Neuronal stem cell (in vitro differentiated cells): ENCODE results near the gene RMDN3.

ENCODE experiments used
- DNase-seq: peaks from one replicate; pipeline ENCODE4 v3.0.0-alpha.2; 2013; ENCODE audit warnings: low spot score
- H2AFZ ChIP-seq: one replicate; pipeline ENCODE4 v1.6.1; 2013; ENCODE audit warnings: mild to moderate bottlenecking, low read length, inconsistent platforms
- H2AK5ac ChIP-seq: 2 replicates; pipeline ENCODE4 v1.6.1; 2013; ENCODE audit warnings: low read depth, mild to moderate bottlenecking, inconsistent platforms, low read length, moderate library complexity, mixed read lengths
- H2BK120ac ChIP-seq: 2 replicates; pipeline ENCODE4 v1.6.1; 2013; ENCODE audit warnings: low read depth, mild to moderate bottlenecking, inconsistent platforms, low read length, moderate library complexity, mixed read lengths
- H2BK12ac ChIP-seq: one replicate; pipeline ENCODE4 v1.6.1; 2013; ENCODE audit warnings: low read length, inconsistent platforms
- H2BK15ac ChIP-seq: 2 replicates; pipeline ENCODE4 v1.6.1; 2013; ENCODE audit warnings: mild to moderate bottlenecking, low read length, inconsistent platforms, mixed read lengths
- H2BK5ac ChIP-seq: one replicate; pipeline ENCODE4 v1.6.1; 2013; ENCODE audit warnings: inconsistent platforms, mild to moderate bottlenecking, low read length, moderate library complexity
- H3K14ac ChIP-seq: one replicate; pipeline ENCODE4 v1.6.1; 2013; ENCODE audit warnings: low read length, inconsistent platforms
- H3K18ac ChIP-seq: 2 replicates; pipeline ENCODE4 v1.6.1; 2013; ENCODE audit warnings: low read length, inconsistent platforms
- H3K23ac ChIP-seq: 2 replicates; pipeline ENCODE4 v1.6.1; 2013; ENCODE audit warnings: low read depth, mild to moderate bottlenecking, mixed read lengths, low read length, inconsistent platforms; ENCODE audit not compliant: poor library complexity
- H3K27ac ChIP-seq: replicated peaks from 3 replicates; pipeline ENCODE4 v1.5.1; 2013; ENCODE audit warnings: low read length, inconsistent platforms
- H3K27me3 ChIP-seq, 3 experiments: 2 replicates each; pipeline ENCODE4 v1.6.1; 2013; ENCODE audit warnings: low read length in 3 of 3, mild to moderate bottlenecking in 2 of 3, inconsistent platforms in 1 of 3, low read depth in 1 of 3, mixed read lengths in 1 of 3, moderate library complexity in 1 of 3; ENCODE audit not compliant: control insufficient read depth in 3 of 3, insufficient read depth in 3 of 3
- H3K36me3 ChIP-seq, 2 donors: replicated peaks in 1 of 2; 2 replicates each; pipeline ENCODE4 v1.6.1; 2013; ENCODE audit warnings: low read length in 2 of 2; ENCODE audit not compliant: control insufficient read depth in 2 of 2, insufficient read depth in 2 of 2
- H3K4ac ChIP-seq: 2 replicates; pipeline ENCODE4 v1.6.1; 2013; ENCODE audit warnings: inconsistent platforms, mild to moderate bottlenecking, low read length, moderate library complexity
- H3K4me1 ChIP-seq, 2 donors: 1 replicate in 1 of 2; 2 replicates in 1 of 2; pipeline ENCODE4 v1.6.1; 2013; ENCODE audit warnings: low read length in 2 of 2, low read depth in 1 of 2; ENCODE audit not compliant: control insufficient read depth in 2 of 2, insufficient read depth in 1 of 2
- H3K4me2 ChIP-seq: one replicate; pipeline ENCODE4 v1.6.1; 2013; ENCODE audit warnings: mild to moderate bottlenecking, low read length, inconsistent platforms; ENCODE audit not compliant: insufficient read depth, poor library complexity, severe bottlenecking
- H3K4me3 ChIP-seq, 2 donors: 2 replicates each; pipeline ENCODE4 v1.5.1; 2013; ENCODE audit warnings: low read length in 2 of 2, mild to moderate bottlenecking in 2 of 2, inconsistent platforms in 1 of 2, moderate library complexity in 1 of 2
- H3K79me1 ChIP-seq: one replicate; pipeline ENCODE4 v1.6.1; 2013; ENCODE audit warnings: low read depth, mild to moderate bottlenecking, inconsistent platforms, low read length, moderate library complexity
- H3K9ac ChIP-seq: one replicate; pipeline ENCODE4 v1.6.1; 2013; ENCODE audit warnings: mild to moderate bottlenecking, low read depth, low read length, inconsistent platforms; ENCODE audit not compliant: poor library complexity
- H3K9me3 ChIP-seq, 2 donors: replicated peaks in 1 of 2; 2 replicates each; pipeline versions ENCODE3 to v1.6.1; 2013; ENCODE audit warnings: low read length in 2 of 2, mild to moderate bottlenecking in 2 of 2, inconsistent platforms in 1 of 2, low read depth in 1 of 2, mixed read lengths in 1 of 2, moderate library complexity in 1 of 2; ENCODE audit not compliant: control insufficient read depth in 2 of 2, insufficient read depth in 1 of 2
- H4K8ac ChIP-seq: one replicate; pipeline ENCODE4 v1.6.1; 2013; ENCODE audit warnings: low read depth, mild to moderate bottlenecking, inconsistent platforms, low read length, moderate library complexity
- H4K91ac ChIP-seq: one replicate; pipeline ENCODE4 v1.6.1; 2013; ENCODE audit warnings: low read length, low read depth, mild to moderate bottlenecking, inconsistent platforms; ENCODE audit not compliant: poor library complexity
- WGBS, 2 donors: extraction: QIAGEN DNeasy Blood & Tissue Kit; methylation state at CpG; one replicate each; pipeline ENCODE4 v1.1.7; 2013; ENCODE audit warnings: missing lambda C conversion rate in 2 of 2, mixed read lengths in 1 of 2; ENCODE audit not compliant: insufficient read length in 2 of 2, insufficient replicate concordance in 1 of 2; ENCODE audit errors: extremely low coverage in 2 of 2; 5-methylcytosine and 5-hydroxymethylcytosine counted together

The RMDN3 gene

DNA sequence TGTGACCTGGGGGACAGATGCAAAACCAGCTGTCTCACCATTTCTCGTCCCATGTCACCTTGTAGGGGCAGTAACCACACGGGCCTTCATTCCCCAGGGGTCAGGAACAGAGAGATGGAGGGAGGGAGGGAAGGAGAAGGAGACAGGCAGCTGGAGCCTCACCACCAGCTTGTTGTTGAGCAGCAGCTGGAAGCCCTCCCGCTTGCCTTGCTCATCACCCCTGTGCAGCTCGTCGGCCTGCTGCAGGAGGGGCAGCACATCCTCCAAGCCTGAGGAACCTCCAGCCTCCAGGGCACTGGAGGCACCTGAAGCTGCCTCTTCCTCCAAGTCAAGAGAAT, 10.3 kb downstream of the RMDN3 start:
- Histone ChIP-seq H2BK5ac (no peak overlapping the region), H3K4ac (no peak overlapping the region), H3K14ac (no peak overlapping the region), H2AFZ (no peak overlapping the region), H4K8ac (no peak overlapping the region), H3K9me3 (no peaks in the 10 kb centered on the region), H2BK12ac (no peak overlapping the region), H3K18ac (no peak overlapping the region), H3K4me1 (peaks cover 3 to 5% of the 10 kb centered on the region in 2 donors), H3K27ac (no peak overlapping the region), H4K91ac (no peak overlapping the region), H3K23ac (no peak overlapping the region), H3K9ac (peak overlapping the region; percentile 81), H2BK15ac (no peak overlapping the region), H3K36me3 (peaks cover 21 to 81% of the 10 kb centered on the region in 2 donors), H3K79me1 (no peaks in the 10 kb centered on the region), H2AK5ac (no peak overlapping the region), H2BK120ac (no peak overlapping the region), H3K27me3 (no peaks in the 10 kb centered on the region), H3K4me3 (no peak overlapping the region), H3K4me2 (no peak overlapping the region)
- no CpG with 5 or more reads among the region's 5 CpGs for WGBS, 2 donors
- DNase-seq = no peak

- Histone ChIP-seq H3K9me3 (no peaks in the 10 kb centered on the region), H2BK120ac (no peak overlapping the region), H3K27ac (no peak overlapping the region), H2AFZ (no peak overlapping the region), H2BK15ac (no peak overlapping the region), H2AK5ac (no peak overlapping the region), H3K18ac (no peak overlapping the region), H3K14ac (no peak overlapping the region), H3K27me3 (no peaks in the 10 kb centered on the region), H3K9ac (peak overlapping the region; percentile 54), H3K4me1 (peaks cover 3 to 5% of the 10 kb centered on the region in 2 donors), H3K79me1 (no peaks in the 10 kb centered on the region), H2BK5ac (no peak overlapping the region), H2BK12ac (no peak overlapping the region), H3K4me2 (no peak overlapping the region), H4K91ac (no peak overlapping the region), H4K8ac (no peak overlapping the region), H3K36me3 (peaks cover 26 to 81% of the 10 kb centered on the region in 2 donors), H3K4me3 (no peak overlapping the region), H3K23ac (peak overlapping the region; percentile 74), H3K4ac (no peak overlapping the region)
- WGBS, 2 donors = no CpG with 5 or more reads among the region's 12 CpGs
- DNase-seq = no peak
These were observed 10.9 kb downstream of the RMDN3 start for GRCh38 chr15:40743921-40744814.

GRCh38 chr15:40743485-40743901, 11.6 kb downstream of the RMDN3 start:
- Histone ChIP-seq H3K79me1 (no peaks in the 10 kb centered on the region), H3K14ac (no peak overlapping the region), H3K4me2 (no peak overlapping the region), H3K27ac (no peak overlapping the region), H4K8ac (no peak overlapping the region), H2BK5ac (no peak overlapping the region), H2AFZ (no peak overlapping the region), H3K4me3 (no peak overlapping the region), H3K18ac (no peak overlapping the region), H3K4me1 (peaks cover 3 to 5% of the 10 kb centered on the region in 2 donors), H3K4ac (no peak overlapping the region), H3K9ac (no peak overlapping the region), H2BK15ac (no peak overlapping the region), H4K91ac (no peak overlapping the region), H3K27me3 (no peaks in the 10 kb centered on the region), H2AK5ac (no peak overlapping the region), H3K9me3 (no peaks in the 10 kb centered on the region), H3K23ac (no peak overlapping the region), H3K36me3 (peaks cover 29 to 83% of the 10 kb centered on the region in 2 donors), H2BK120ac (no peak overlapping the region), H2BK12ac (no peak overlapping the region)
- WGBS, 2 donors = no CpG with 5 or more reads among the region's 2 CpGs
- no peak for DNase-seq

GRCh38 chr15:40739854-40740253, 15.2 kb downstream of the RMDN3 start:
- no peak overlapping the region for H3K4me2 ChIP-seq
- H4K8ac ChIP-seq = no peak overlapping the region
- H3K27me3 ChIP-seq = no peaks in the 10 kb centered on the region
- no peak overlapping the region for H2BK15ac ChIP-seq
- H2BK12ac ChIP-seq = no peak overlapping the region
- H3K4me1 ChIP-seq = peaks cover 2 to 5% of the 10 kb centered on the region in 2 donors
- H2BK5ac ChIP-seq = no peak overlapping the region
- no peak overlapping the region for H3K4ac ChIP-seq
- H2AFZ ChIP-seq = no peak overlapping the region
- H2BK120ac ChIP-seq = no peak overlapping the region
- H3K9ac ChIP-seq = no peak overlapping the region
- no CpG with 5 or more reads among the region's 2 CpGs for WGBS, 2 donors
- no peaks in the 10 kb centered on the region for H3K79me1 ChIP-seq
- no peak overlapping the region for H3K23ac ChIP-seq
- no peak overlapping the region for H4K91ac ChIP-seq
- peaks cover 44 to 97% of the 10 kb centered on the region in 2 donors for H3K36me3 ChIP-seq
- no peak overlapping the region for H3K14ac ChIP-seq
- no peak overlapping the region for H2AK5ac ChIP-seq
- no peak overlapping the region for H3K27ac ChIP-seq
- H3K9me3 ChIP-seq = no peaks in the 10 kb centered on the region
- H3K4me3 ChIP-seq = no peak overlapping the region
- H3K18ac ChIP-seq = no peak overlapping the region
- no peak for DNase-seq
